HG02943 (cell line): Measurements from ENCODE around the gene NAV3.
A peak's percentile ranks its signal among the peaks of the same experiment; 100 is the strongest.
"Not testable (repeated sequence)": the region's sequence is repeated elsewhere in the genome, so short reads cannot be mapped to it uniquely, and the experiment has no call there.

ENCODE experiments used
- ATAC-seq: cut with Tn5 transposase; IDR thresholded peaks from one replicate; pipeline ENCODE4 v1.9.1; 2021; ENCODE audit warnings: mild to moderate bottlenecking, low read depth, moderate library complexity; ENCODE audit not compliant: unreplicated experiment

The NAV3 gene

GRCh38 chr12:78229591-78230101 lies 399.0 kb downstream of the NAV3 start:
- ATAC-seq: peak; percentile 92

- ATAC-seq: no peak
These were observed 402.1 kb downstream of the NAV3 start for GRCh38 chr12:78232756-78233155.

GRCh38 chr12:78236264-78236663 lies 405.6 kb downstream of the NAV3 start:
- ATAC-seq: no peak

GRCh38 chr12:78239544-78239943 lies 408.9 kb downstream of the NAV3 start:
- ATAC-seq: no peak

- no peak for ATAC-seq
These were observed 410.1 kb downstream of the NAV3 start for GRCh38 chr12:78240827-78241226.

- ATAC-seq: no peak
These were observed 410.8 kb downstream of the NAV3 start for GRCh38 chr12:78241446-78241845.

- no peak for ATAC-seq
These were observed 414.3 kb downstream of the NAV3 start for GRCh38 chr12:78244916-78245507.

- no peak for ATAC-seq
These were observed 417.6 kb downstream of the NAV3 start for GRCh38 chr12:78248321-78248720.

- no peak for ATAC-seq
These were observed 418.9 kb downstream of the NAV3 start for GRCh38 chr12:78249578-78249977.

- ATAC-seq: not testable (repeated sequence)
These were observed 427.0 kb downstream of the NAV3 start for GRCh38 chr12:78257662-78258061.

GRCh38 chr12:78260976-78261375 lies 430.3 kb downstream of the NAV3 start:
- no peak for ATAC-seq

- ATAC-seq: no peak
These were observed 431.2 kb downstream of the NAV3 start for GRCh38 chr12:78261901-78262300.
